ENCODE data around the gene EYA4.
"Not testable (repeated sequence)": the region's sequence is repeated elsewhere in the genome, so short reads cannot be mapped to it uniquely, and the experiment has no call there.

Gene EYA4

GRCh38 chr6:133396984-133397348 lies 155.8 kb downstream of the EYA4 start:
- Mint-ChIP-seq H3K9me3 (peaks cover 0 to 4% of the 10 kb centered on the region in 2 donors), H3K4me1 (no peaks in the 10 kb centered on the region), H3K27me3 (no peaks in the 10 kb centered on the region), H3K36me3 (no peaks in the 10 kb centered on the region), H3K4me3 (no peak overlapping the region), H3K27ac (no peak overlapping the region)
- ATAC-seq (replicated peaks) (no peak), DNase-seq (no peak)

- not testable (repeated sequence) for DNase-seq; H3K4me3 Mint-ChIP-seq; ATAC-seq (replicated peaks); H3K9me3 Mint-ChIP-seq; H3K27me3 Mint-ChIP-seq; H3K27ac Mint-ChIP-seq; H3K4me1 Mint-ChIP-seq; H3K36me3 Mint-ChIP-seq
Observed at GRCh38 chr6:133397601-133398000, 156.4 kb downstream of the EYA4 start.

- no peaks in the 10 kb centered on the region for H3K36me3 Mint-ChIP-seq
- no peak overlapping the region for H3K27ac Mint-ChIP-seq
- H3K9me3 Mint-ChIP-seq: peaks cover 0 to 4% of the 10 kb centered on the region in 2 donors
- H3K27me3 Mint-ChIP-seq: no peaks in the 10 kb centered on the region
- no peak overlapping the region for H3K4me3 Mint-ChIP-seq
- H3K4me1 Mint-ChIP-seq: no peaks in the 10 kb centered on the region
- ATAC-seq (replicated peaks) (no peak), DNase-seq (no peak)
Observed at GRCh38 chr6:133399426-133399825, 158.3 kb downstream of the EYA4 start.

GRCh38 chr6:133404151-133404550 lies 163.0 kb downstream of the EYA4 start:
- no peak for DNase-seq
- H3K27ac Mint-ChIP-seq: no peak overlapping the region
- H3K36me3 Mint-ChIP-seq: no peaks in the 10 kb centered on the region
- H3K9me3 Mint-ChIP-seq: peaks cover 0 to 6% of the 10 kb centered on the region in 2 donors
- no peaks in the 10 kb centered on the region for H3K27me3 Mint-ChIP-seq
- H3K4me3 Mint-ChIP-seq: no peak overlapping the region
- ATAC-seq (replicated peaks): no peak
- no peaks in the 10 kb centered on the region for H3K4me1 Mint-ChIP-seq

- no peaks in the 10 kb centered on the region for H3K4me1 Mint-ChIP-seq
- no peaks in the 10 kb centered on the region for H3K27me3 Mint-ChIP-seq
- H3K36me3 Mint-ChIP-seq: no peaks in the 10 kb centered on the region
- no peak overlapping the region for H3K27ac Mint-ChIP-seq
- H3K9me3 Mint-ChIP-seq: peaks cover 0 to 6% of the 10 kb centered on the region in 2 donors
- no peak for DNase-seq
- no peak for ATAC-seq (replicated peaks)
- H3K4me3 Mint-ChIP-seq: no peak overlapping the region
Observed at GRCh38 chr6:133404728-133405127, 163.6 kb downstream of the EYA4 start.

GRCh38 chr6:133407320-133408100 lies 166.4 kb downstream of the EYA4 start:
- no peaks in the 10 kb centered on the region for H3K36me3 Mint-ChIP-seq

GRCh38 chr6:133408132-133408531 lies 167.0 kb downstream of the EYA4 start:
- no peak overlapping the region for H3K4me3 Mint-ChIP-seq
- H3K4me1 Mint-ChIP-seq: no peaks in the 10 kb centered on the region
- H3K9me3 Mint-ChIP-seq: peaks cover 0 to 3% of the 10 kb centered on the region in 2 donors
- no peak overlapping the region for H3K27ac Mint-ChIP-seq
- ATAC-seq (replicated peaks): no peak
- H3K36me3 Mint-ChIP-seq: no peaks in the 10 kb centered on the region
- DNase-seq: no peak
- H3K27me3 Mint-ChIP-seq: no peaks in the 10 kb centered on the region

More at GRCh38 chr6:133407320-133408100, 166.4 kb downstream of the EYA4 start:
- peaks cover 0 to 3% of the 10 kb centered on the region in 2 donors for H3K9me3 Mint-ChIP-seq
- no peak overlapping the region for H3K4me3 Mint-ChIP-seq
- H3K27ac Mint-ChIP-seq: no peak overlapping the region
- no peak for ATAC-seq (replicated peaks)
- H3K27me3 Mint-ChIP-seq: no peaks in the 10 kb centered on the region
- no peaks in the 10 kb centered on the region for H3K4me1 Mint-ChIP-seq
- DNase-seq: no peak

- H3K27ac Mint-ChIP-seq: no peak overlapping the region
- H3K27me3 Mint-ChIP-seq: no peaks in the 10 kb centered on the region
- no peak overlapping the region for H3K4me3 Mint-ChIP-seq
- no peak for ATAC-seq (replicated peaks)
- H3K36me3 Mint-ChIP-seq: no peaks in the 10 kb centered on the region
- DNase-seq: no peak
- no peaks in the 10 kb centered on the region for H3K4me1 Mint-ChIP-seq
- H3K9me3 Mint-ChIP-seq: peaks cover 0 to 3% of the 10 kb centered on the region in 2 donors
Observed at GRCh38 chr6:133408543-133408942, 167.4 kb downstream of the EYA4 start.

- Mint-ChIP-seq H3K9me3 (no peaks in the 10 kb centered on the region), H3K4me3 (no peak overlapping the region), H3K27me3 (no peaks in the 10 kb centered on the region), H3K27ac (no peak overlapping the region), H3K36me3 (no peaks in the 10 kb centered on the region), H3K4me1 (no peaks in the 10 kb centered on the region)
- DNase-seq (no peak), ATAC-seq (replicated peaks) (no peak)
Observed at GRCh38 chr6:133410638-133411435, 169.7 kb downstream of the EYA4 start.

GRCh38 chr6:133411757-133412156 lies 170.6 kb downstream of the EYA4 start:
- no peak for ATAC-seq (replicated peaks)
- Mint-ChIP-seq H3K27me3 (no peaks in the 10 kb centered on the region), H3K4me3 (no peak overlapping the region), H3K9me3 (no peaks in the 10 kb centered on the region), H3K27ac (no peak overlapping the region), H3K36me3 (no peaks in the 10 kb centered on the region), H3K4me1 (no peaks in the 10 kb centered on the region)
- DNase-seq: no peak

GRCh38 chr6:133415262-133415661 lies 174.1 kb downstream of the EYA4 start:
- H3K4me3 Mint-ChIP-seq: no peak overlapping the region
- no peaks in the 10 kb centered on the region for H3K9me3 Mint-ChIP-seq
- no peak for DNase-seq
- no peak overlapping the region for H3K27ac Mint-ChIP-seq
- ATAC-seq (replicated peaks): no peak
- H3K27me3 Mint-ChIP-seq: no peaks in the 10 kb centered on the region
- H3K4me1 Mint-ChIP-seq: no peaks in the 10 kb centered on the region
- H3K36me3 Mint-ChIP-seq: no peaks in the 10 kb centered on the region

GRCh38 chr6:133418108-133418507 lies 177.0 kb downstream of the EYA4 start:
- Mint-ChIP-seq H3K4me1 (no peaks in the 10 kb centered on the region), H3K4me3 (no peak overlapping the region), H3K36me3 (no peaks in the 10 kb centered on the region), H3K9me3 (no peaks in the 10 kb centered on the region), H3K27ac (no peak overlapping the region), H3K27me3 (no peaks in the 10 kb centered on the region)
- DNase-seq: no peak
- ATAC-seq (replicated peaks): no peak

GRCh38 chr6:133423242-133423641 lies 182.1 kb downstream of the EYA4 start:
- ATAC-seq (replicated peaks) (no peak), DNase-seq (no peak)
- Mint-ChIP-seq H3K4me1 (no peaks in the 10 kb centered on the region), H3K36me3 (no peaks in the 10 kb centered on the region), H3K27me3 (no peaks in the 10 kb centered on the region), H3K9me3 (no peaks in the 10 kb centered on the region), H3K27ac (no peak overlapping the region), H3K4me3 (no peak overlapping the region)

- Mint-ChIP-seq H3K4me1 (no peaks in the 10 kb centered on the region), H3K9me3 (no peaks in the 10 kb centered on the region), H3K36me3 (no peaks in the 10 kb centered on the region), H3K27ac (no peak overlapping the region), H3K27me3 (no peaks in the 10 kb centered on the region), H3K4me3 (no peak overlapping the region)
- ATAC-seq (replicated peaks) (no peak), DNase-seq (no peak)
Observed at GRCh38 chr6:133424359-133424758, 183.2 kb downstream of the EYA4 start.

- no peak for DNase-seq
Observed at GRCh38 chr6:133426038-133426437, 184.9 kb downstream of the EYA4 start.

More at GRCh38 chr6:133426038-133426437, 184.9 kb downstream of the EYA4 start:
- Mint-ChIP-seq H3K9me3 (no peaks in the 10 kb centered on the region), H3K4me1 (no peaks in the 10 kb centered on the region), H3K4me3 (no peak overlapping the region), H3K27ac (no peak overlapping the region), H3K36me3 (no peaks in the 10 kb centered on the region), H3K27me3 (peaks cover 0 to 4% of the 10 kb centered on the region in 2 donors)
- ATAC-seq (replicated peaks): no peak

All from stimulated activated naive B cell treated with anti-CD40 and anti-IgM and Interleukin-4, amounts not matched to agents 10 μg/mL and 1 μg/mL and 100 μg/mL, for 72 hours (primary cell).